ENCODE results near the gene IREB2. TPM values are rescaled to one million over a fixed set of nuclear protein-coding genes. Genes with fewer than 3 reads are reported as not detected.

Gene IREB2
- total and polyA plus RNA-seq, 2 experiments from 2014 or later: 23.4 to 68.4 TPM

DNA sequence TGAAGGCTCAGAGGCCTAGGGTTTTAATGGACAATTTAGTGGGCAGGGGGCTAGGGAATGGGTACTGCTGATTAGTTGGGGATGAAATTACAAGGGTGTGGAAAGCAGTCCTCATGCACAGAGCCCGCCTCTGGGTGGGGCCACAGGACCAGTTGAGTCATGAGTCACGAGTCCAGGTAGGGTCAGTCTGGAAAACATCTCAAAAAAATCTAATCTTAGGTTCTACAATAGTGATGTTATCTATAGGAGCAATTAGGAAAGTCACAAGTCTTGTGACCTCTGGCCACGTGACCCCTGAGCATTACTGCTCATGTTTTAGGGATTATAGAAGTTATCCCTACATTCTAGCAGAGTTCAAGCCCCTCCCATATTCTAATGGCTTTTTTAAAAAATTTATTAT lies 18.6 kb upstream of the IREB2 start (continued):
- TF ChIP-seq, protein P1, sequence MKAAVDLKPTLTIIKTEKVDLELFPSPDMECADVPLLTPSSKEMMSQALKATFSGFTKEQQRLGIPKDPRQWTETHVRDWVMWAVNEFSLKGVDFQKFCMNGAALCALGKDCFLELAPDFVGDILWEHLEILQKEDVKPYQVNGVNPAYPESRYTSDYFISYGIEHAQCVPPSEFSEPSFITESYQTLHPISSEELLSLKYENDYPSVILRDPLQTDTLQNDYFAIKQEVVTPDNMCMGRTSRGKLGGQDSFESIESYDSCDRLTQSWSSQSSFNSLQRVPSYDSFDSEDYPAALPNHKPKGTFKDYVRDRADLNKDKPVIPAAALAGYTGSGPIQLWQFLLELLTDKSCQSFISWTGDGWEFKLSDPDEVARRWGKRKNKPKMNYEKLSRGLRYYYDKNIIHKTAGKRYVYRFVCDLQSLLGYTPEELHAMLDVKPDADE (IDR thresholded peaks at IDR 0.05): no peak
- no peak for TF ChIP-seq ZNF114 (CRISPR knock-in tag; IDR thresholded peaks at IDR 0.05)
- no peak for TF ChIP-seq CREB1 (CRISPR knock-in tag; IDR thresholded peaks at IDR 0.05; ENCODE audit: low read depth)
- TF ChIP-seq EZH2 (IDR thresholded peaks at IDR 0.05; ENCODE audit: low read depth, unreplicated experiment): no peak

GRCh38 chr15:78420220-78420619 lies 17.8 kb upstream of the IREB2 start:
- Histone ChIP-seq H3K79me2 (replicated peaks; ENCODE audit: insufficient read depth) (no peaks in the 10 kb centered on the region), H3K36me3 (ENCODE audit: insufficient read depth) (no peaks in the 10 kb centered on the region), H3K4me3 (no peak overlapping the region), H3K4me1 (ENCODE audit: insufficient read depth) (no peaks in the 10 kb centered on the region), H3K4me2 (no peak overlapping the region), H4K20me1 (replicated peaks; ENCODE audit: insufficient read depth) (no peaks in the 10 kb centered on the region), H3K27ac (ENCODE audit: low read depth) (no peak overlapping the region), H3K9me2 (ENCODE audit: insufficient read depth) (no peaks in the 10 kb centered on the region), H2AFZ (no peak overlapping the region), H3F3A (replicated peaks; ENCODE audit: low read depth) (no peaks in the 10 kb centered on the region), H3K27me3 (ENCODE audit: insufficient read depth) (no peaks in the 10 kb centered on the region)
- ATAC-seq (no peak), DNase-seq (ENCODE audit: low spot score) (no peak)
- no peaks in the 10 kb centered on the region; the same call in 2 of the 3 replicates for H3K36me3 Mint-ChIP-seq (ENCODE audit: low read depth)
- H3K4me3 Mint-ChIP-seq: no peak overlapping the region
- H3K27me3 Mint-ChIP-seq (ENCODE audit: insufficient read depth, low read depth, poor library complexity): peaks cover 4% of the 10 kb centered on the region
- no peak for TF ChIP-seq EZH2phosphoT487 (IDR thresholded peaks at IDR 0.05; ENCODE audit: unreplicated experiment)
- TF ChIP-seq POLR2AphosphoS5 (IDR thresholded peaks at IDR 0.05; ENCODE audit: low read depth): no peak
- TF ChIP-seq, protein P2, sequence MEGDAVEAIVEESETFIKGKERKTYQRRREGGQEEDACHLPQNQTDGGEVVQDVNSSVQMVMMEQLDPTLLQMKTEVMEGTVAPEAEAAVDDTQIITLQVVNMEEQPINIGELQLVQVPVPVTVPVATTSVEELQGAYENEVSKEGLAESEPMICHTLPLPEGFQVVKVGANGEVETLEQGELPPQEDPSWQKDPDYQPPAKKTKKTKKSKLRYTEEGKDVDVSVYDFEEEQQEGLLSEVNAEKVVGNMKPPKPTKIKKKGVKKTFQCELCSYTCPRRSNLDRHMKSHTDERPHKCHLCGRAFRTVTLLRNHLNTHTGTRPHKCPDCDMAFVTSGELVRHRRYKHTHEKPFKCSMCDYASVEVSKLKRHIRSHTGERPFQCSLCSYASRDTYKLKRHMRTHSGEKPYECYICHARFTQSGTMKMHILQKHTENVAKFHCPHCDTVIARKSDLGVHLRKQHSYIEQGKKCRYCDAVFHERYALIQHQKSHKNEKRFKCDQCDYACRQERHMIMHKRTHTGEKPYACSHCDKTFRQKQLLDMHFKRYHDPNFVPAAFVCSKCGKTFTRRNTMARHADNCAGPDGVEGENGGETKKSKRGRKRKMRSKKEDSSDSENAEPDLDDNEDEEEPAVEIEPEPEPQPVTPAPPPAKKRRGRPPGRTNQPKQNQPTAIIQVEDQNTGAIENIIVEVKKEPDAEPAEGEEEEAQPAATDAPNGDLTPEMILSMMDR (conservative IDR thresholded peaks at IDR 0.05; ENCODE audit: low read depth in 2 of 2): no peak
- no peak for TF ChIP-seq NANOG (IDR thresholded peaks at IDR 0.05; ENCODE audit: borderline replicate concordance)
- no peak for TF ChIP-seq STAT1 (IDR thresholded peaks at IDR 0.05; ENCODE audit: unreplicated experiment)
- TF ChIP-seq ZNF114 (CRISPR knock-in tag; IDR thresholded peaks at IDR 0.05): no peak
- TF ChIP-seq, protein P1 (IDR thresholded peaks at IDR 0.05): no peak
- TF ChIP-seq ZNF462 (CRISPR knock-in tag; IDR thresholded peaks at IDR 0.05): no peak
- no peak for TF ChIP-seq CREB1 (CRISPR knock-in tag; IDR thresholded peaks at IDR 0.05; ENCODE audit: low read depth)
- H3K4me1 Mint-ChIP-seq: peaks cover 6% of the 10 kb centered on the region; the same call in 2 of the 3 replicates
- no peak overlapping the region for H3K27ac Mint-ChIP-seq
- H3K9me3 Mint-ChIP-seq: no peaks in the 10 kb centered on the region

All from GM23338 (cell line).